GM23338 (cell line): ENCODE measurements around the gene MEGF11.

Experiments used
- CREB1 ChIP-seq: fragments of 250-450 bp; sonication (Bioruptor Pico); IDR thresholded peaks from 2 replicates; pipeline ENCODE4 v1.5.0; 2020; ENCODE audit warnings: low read depth, mild to moderate bottlenecking, moderate library complexity
- EZH2 ChIP-seq: fragments of 200-600 bp; sonication (generic); IDR thresholded peaks from one replicate; pipeline ENCODE4 v1.8.0; 2017; ENCODE audit warnings: antibody characterized with exemption, mild to moderate bottlenecking, low read depth; ENCODE audit not compliant: unreplicated experiment
- EZH2phosphoT487 ChIP-seq: fragments of 200-600 bp; sonication (generic); IDR thresholded peaks from one replicate; pipeline ENCODE4 v1.8.1; 2018; ENCODE audit warnings: antibody characterized with exemption; ENCODE audit not compliant: unreplicated experiment
- JUNB ChIP-seq: IDR thresholded peaks from one replicate; pipeline ENCODE4 v1.6.1; 2016; ENCODE audit warnings: antibody characterized with exemption; ENCODE audit not compliant: unreplicated experiment
- NANOG ChIP-seq: IDR thresholded peaks from 2 replicates; pipeline ENCODE4 v1.6.1; 2016; ENCODE audit warnings: antibody characterized with exemption, borderline replicate concordance
- POLR2AphosphoS5 ChIP-seq: IDR thresholded peaks from 2 replicates; pipeline ENCODE4 v1.6.1; 2016; ENCODE audit warnings: antibody characterized with exemption, low read depth
- STAT1 ChIP-seq: IDR thresholded peaks from one replicate; pipeline ENCODE4 v1.6.1; 2016; ENCODE audit warnings: antibody characterized with exemption; ENCODE audit not compliant: unreplicated experiment
- ZNF114 ChIP-seq: fragments of 250-450 bp; sonication (Bioruptor Pico); IDR thresholded peaks from 2 replicates; pipeline ENCODE4 v1.5.0; 2020; ENCODE audit warnings: mild to moderate bottlenecking, moderate library complexity
- ZNF331 ChIP-seq: fragments of 250-450 bp; sonication (Bioruptor Pico); IDR thresholded peaks from 2 replicates; pipeline ENCODE4 v1.5.0; 2020; ENCODE audit warnings: low read depth, mild to moderate bottlenecking, moderate library complexity
- TF ChIP-seq, protein P1 (sequence below), 2 experiments: fragments of 200-600 bp in 1 of 2; sonication (generic) in 1 of 2; conservative IDR thresholded peaks; 2 replicates each; pipeline versions ENCODE4 v1.5.1 to v1.6.1; 2016 to 2017; ENCODE audit warnings: antibody characterized with exemption in 2 of 2, low read depth in 2 of 2, mild to moderate bottlenecking in 2 of 2, moderate library complexity in 1 of 2
- TF ChIP-seq, protein P2 (sequence below): IDR thresholded peaks from one replicate; pipeline ENCODE4 v1.6.1; 2018; ENCODE audit warnings: antibody characterized with exemption; ENCODE audit not compliant: unreplicated experiment
- TF ChIP-seq, protein P3 (sequence below): fragments of 250-450 bp; sonication (Bioruptor Pico); IDR thresholded peaks from 2 replicates; pipeline ENCODE4 v1.5.0; 2020; ENCODE audit warnings: mild to moderate bottlenecking, moderate library complexity
- TF ChIP-seq, protein P4 (sequence below): IDR thresholded peaks from 2 replicates; pipeline ENCODE4 v1.6.1; 2016; ENCODE audit warnings: antibody characterized with exemption

DNA sequence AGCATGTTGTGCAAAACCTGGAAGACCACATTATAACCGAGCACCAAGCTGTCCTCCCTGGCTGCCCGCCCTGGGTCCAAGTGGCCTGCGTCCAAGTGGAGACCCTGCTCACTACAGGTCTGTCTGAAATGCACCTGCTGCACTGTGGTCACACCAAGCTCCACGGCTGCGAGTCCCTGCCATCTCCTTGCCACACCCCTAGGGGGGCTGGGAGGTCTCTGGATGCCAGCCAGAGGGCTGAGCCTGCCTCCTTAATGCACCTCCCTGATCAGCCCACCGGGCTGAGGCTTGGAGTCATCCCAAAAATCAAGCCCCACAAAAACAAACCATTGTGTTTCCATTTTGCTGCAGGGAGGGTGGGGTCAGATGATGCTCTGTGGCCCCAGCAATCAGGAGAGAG, 187.1 kb downstream of the MEGF11 start:
- TF ChIP-seq, protein P1, sequence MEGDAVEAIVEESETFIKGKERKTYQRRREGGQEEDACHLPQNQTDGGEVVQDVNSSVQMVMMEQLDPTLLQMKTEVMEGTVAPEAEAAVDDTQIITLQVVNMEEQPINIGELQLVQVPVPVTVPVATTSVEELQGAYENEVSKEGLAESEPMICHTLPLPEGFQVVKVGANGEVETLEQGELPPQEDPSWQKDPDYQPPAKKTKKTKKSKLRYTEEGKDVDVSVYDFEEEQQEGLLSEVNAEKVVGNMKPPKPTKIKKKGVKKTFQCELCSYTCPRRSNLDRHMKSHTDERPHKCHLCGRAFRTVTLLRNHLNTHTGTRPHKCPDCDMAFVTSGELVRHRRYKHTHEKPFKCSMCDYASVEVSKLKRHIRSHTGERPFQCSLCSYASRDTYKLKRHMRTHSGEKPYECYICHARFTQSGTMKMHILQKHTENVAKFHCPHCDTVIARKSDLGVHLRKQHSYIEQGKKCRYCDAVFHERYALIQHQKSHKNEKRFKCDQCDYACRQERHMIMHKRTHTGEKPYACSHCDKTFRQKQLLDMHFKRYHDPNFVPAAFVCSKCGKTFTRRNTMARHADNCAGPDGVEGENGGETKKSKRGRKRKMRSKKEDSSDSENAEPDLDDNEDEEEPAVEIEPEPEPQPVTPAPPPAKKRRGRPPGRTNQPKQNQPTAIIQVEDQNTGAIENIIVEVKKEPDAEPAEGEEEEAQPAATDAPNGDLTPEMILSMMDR (conservative IDR thresholded peaks at IDR 0.05; ENCODE audit: low read depth in 2 of 2): no peak
- TF ChIP-seq, protein P2, sequence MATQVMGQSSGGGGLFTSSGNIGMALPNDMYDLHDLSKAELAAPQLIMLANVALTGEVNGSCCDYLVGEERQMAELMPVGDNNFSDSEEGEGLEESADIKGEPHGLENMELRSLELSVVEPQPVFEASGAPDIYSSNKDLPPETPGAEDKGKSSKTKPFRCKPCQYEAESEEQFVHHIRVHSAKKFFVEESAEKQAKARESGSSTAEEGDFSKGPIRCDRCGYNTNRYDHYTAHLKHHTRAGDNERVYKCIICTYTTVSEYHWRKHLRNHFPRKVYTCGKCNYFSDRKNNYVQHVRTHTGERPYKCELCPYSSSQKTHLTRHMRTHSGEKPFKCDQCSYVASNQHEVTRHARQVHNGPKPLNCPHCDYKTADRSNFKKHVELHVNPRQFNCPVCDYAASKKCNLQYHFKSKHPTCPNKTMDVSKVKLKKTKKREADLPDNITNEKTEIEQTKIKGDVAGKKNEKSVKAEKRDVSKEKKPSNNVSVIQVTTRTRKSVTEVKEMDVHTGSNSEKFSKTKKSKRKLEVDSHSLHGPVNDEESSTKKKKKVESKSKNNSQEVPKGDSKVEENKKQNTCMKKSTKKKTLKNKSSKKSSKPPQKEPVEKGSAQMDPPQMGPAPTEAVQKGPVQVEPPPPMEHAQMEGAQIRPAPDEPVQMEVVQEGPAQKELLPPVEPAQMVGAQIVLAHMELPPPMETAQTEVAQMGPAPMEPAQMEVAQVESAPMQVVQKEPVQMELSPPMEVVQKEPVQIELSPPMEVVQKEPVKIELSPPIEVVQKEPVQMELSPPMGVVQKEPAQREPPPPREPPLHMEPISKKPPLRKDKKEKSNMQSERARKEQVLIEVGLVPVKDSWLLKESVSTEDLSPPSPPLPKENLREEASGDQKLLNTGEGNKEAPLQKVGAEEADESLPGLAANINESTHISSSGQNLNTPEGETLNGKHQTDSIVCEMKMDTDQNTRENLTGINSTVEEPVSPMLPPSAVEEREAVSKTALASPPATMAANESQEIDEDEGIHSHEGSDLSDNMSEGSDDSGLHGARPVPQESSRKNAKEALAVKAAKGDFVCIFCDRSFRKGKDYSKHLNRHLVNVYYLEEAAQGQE: no peak
- TF ChIP-seq EZH2: no peak
- no peak for TF ChIP-seq EZH2phosphoT487
- no peak for TF ChIP-seq POLR2AphosphoS5
- no peak for TF ChIP-seq JUNB
- TF ChIP-seq, protein P3, sequence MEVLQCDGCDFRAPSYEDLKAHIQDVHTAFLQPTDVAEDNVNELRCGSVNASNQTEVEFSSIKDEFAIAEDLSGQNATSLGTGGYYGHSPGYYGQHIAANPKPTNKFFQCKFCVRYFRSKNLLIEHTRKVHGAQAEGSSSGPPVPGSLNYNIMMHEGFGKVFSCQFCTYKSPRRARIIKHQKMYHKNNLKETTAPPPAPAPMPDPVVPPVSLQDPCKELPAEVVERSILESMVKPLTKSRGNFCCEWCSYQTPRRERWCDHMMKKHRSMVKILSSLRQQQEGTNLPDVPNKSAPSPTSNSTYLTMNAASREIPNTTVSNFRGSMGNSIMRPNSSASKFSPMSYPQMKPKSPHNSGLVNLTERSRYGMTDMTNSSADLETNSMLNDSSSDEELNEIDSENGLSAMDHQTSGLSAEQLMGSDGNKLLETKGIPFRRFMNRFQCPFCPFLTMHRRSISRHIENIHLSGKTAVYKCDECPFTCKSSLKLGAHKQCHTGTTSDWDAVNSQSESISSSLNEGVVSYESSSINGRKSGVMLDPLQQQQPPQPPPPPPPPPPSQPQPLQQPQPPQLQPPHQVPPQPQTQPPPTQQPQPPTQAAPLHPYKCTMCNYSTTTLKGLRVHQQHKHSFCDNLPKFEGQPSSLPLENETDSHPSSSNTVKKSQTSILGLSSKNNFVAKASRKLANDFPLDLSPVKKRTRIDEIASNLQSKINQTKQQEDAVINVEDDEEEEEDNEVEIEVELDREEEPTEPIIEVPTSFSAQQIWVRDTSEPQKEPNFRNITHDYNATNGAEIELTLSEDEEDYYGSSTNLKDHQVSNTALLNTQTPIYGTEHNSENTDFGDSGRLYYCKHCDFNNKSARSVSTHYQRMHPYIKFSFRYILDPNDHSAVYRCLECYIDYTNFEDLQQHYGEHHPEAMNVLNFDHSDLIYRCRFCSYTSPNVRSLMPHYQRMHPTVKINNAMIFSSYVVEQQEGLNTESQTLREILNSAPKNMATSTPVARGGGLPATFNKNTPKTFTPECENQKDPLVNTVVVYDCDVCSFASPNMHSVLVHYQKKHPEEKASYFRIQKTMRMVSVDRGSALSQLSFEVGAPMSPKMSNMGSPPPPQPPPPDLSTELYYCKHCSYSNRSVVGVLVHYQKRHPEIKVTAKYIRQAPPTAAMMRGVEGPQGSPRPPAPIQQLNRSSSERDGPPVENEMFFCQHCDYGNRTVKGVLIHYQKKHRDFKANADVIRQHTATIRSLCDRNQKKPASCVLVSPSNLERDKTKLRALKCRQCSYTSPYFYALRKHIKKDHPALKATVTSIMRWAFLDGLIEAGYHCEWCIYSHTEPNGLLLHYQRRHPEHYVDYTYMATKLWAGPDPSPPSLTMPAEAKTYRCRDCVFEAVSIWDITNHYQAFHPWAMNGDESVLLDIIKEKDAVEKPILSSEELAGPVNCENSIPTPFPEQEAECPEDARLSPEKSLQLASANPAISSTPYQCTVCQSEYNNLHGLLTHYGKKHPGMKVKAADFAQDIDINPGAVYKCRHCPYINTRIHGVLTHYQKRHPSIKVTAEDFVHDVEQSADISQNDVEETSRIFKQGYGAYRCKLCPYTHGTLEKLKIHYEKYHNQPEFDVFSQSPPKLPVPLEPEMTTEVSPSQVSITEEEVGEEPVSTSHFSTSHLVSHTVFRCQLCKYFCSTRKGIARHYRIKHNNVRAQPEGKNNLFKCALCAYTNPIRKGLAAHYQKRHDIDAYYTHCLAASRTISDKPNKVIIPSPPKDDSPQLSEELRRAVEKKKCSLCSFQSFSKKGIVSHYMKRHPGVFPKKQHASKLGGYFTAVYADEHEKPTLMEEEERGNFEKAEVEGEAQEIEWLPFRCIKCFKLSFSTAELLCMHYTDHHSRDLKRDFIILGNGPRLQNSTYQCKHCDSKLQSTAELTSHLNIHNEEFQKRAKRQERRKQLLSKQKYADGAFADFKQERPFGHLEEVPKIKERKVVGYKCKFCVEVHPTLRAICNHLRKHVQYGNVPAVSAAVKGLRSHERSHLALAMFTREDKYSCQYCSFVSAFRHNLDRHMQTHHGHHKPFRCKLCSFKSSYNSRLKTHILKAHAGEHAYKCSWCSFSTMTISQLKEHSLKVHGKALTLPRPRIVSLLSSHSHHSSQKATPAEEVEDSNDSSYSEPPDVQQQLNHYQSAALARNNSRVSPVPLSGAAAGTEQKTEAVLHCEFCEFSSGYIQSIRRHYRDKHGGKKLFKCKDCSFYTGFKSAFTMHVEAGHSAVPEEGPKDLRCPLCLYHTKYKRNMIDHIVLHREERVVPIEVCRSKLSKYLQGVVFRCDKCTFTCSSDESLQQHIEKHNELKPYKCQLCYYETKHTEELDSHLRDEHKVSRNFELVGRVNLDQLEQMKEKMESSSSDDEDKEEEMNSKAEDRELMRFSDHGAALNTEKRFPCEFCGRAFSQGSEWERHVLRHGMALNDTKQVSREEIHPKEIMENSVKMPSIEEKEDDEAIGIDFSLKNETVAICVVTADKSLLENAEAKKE (CRISPR knock-in tag): no peak
- no peak for TF ChIP-seq NANOG
- TF ChIP-seq ZNF114 (CRISPR knock-in tag): no peak
- TF ChIP-seq ZNF331 (CRISPR knock-in tag): no peak
- no peak for TF ChIP-seq STAT1
- TF ChIP-seq CREB1 (CRISPR knock-in tag): no peak
- TF ChIP-seq, protein P4, sequence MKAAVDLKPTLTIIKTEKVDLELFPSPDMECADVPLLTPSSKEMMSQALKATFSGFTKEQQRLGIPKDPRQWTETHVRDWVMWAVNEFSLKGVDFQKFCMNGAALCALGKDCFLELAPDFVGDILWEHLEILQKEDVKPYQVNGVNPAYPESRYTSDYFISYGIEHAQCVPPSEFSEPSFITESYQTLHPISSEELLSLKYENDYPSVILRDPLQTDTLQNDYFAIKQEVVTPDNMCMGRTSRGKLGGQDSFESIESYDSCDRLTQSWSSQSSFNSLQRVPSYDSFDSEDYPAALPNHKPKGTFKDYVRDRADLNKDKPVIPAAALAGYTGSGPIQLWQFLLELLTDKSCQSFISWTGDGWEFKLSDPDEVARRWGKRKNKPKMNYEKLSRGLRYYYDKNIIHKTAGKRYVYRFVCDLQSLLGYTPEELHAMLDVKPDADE: no peak
